GM18508 (cell line): ENCODE measurements around the gene AADACL4.
"Not testable (repeated sequence)": the region's sequence is repeated elsewhere in the genome, so short reads cannot be mapped to it uniquely, and the experiment has no call there.

Experiments
- ATAC-seq: cut with Tn5 transposase; IDR thresholded peaks from one replicate; pipeline ENCODE4 v1.9.1; 2021; ENCODE audit warnings: moderate number of reproducible peaks; ENCODE audit not compliant: insufficient read depth, unreplicated experiment

The AADACL4 gene

GRCh38 chr1:12706061-12706460, 62.2 kb downstream of the AADACL4 start:
- no peak for ATAC-seq

GRCh38 chr1:12708396-12709090, 64.7 kb downstream of the AADACL4 start:
- no peak for ATAC-seq

GRCh38 chr1:12709091-12709491, 65.2 kb downstream of the AADACL4 start:
- ATAC-seq: no peak

GRCh38 chr1:12709696-12710095, 65.8 kb downstream of the AADACL4 start:
- no peak for ATAC-seq

- ATAC-seq: no peak
Observed at GRCh38 chr1:12711536-12711935, 67.7 kb downstream of the AADACL4 start.

GRCh38 chr1:12712076-12712475, 68.2 kb downstream of the AADACL4 start:
- no peak for ATAC-seq

- no peak for ATAC-seq
Observed at GRCh38 chr1:12712929-12713328, 69.0 kb downstream of the AADACL4 start.

- ATAC-seq: not testable (repeated sequence)
Observed at GRCh38 chr1:12713651-12714050, 69.8 kb downstream of the AADACL4 start.

- no peak for ATAC-seq
Observed at GRCh38 chr1:12714710-12715475, 71.0 kb downstream of the AADACL4 start.

GRCh38 chr1:12715896-12716437, 72.1 kb downstream of the AADACL4 start, which contains the start of gene AADACL3:
Gene AADACL3 (plus strand): TSS chr1:12716110. CDS start chr1:12716177, 67 bp downstream.
- no peak for ATAC-seq
